Placental epithelial cell (primary cell): Measurements from ENCODE around the gene ZNF835. TPM values are rescaled to one million over a fixed set of nuclear protein-coding genes. Genes with fewer than 3 reads are reported as not detected.

Source experiments
- total RNA-seq: library from RNA; depleted of rRNA; stranded (reverse); fragments of >200 nt; gene quantifications from 2 replicates; pipeline ENCODE4 v1.2.3, GENCODE V29; 2012

Gene ZNF835
- total RNA-seq, result 0.39 TPM in 1 of 2 replicates, not detected in the other

GRCh38 chr19:56671613-56671994, at the start of gene ZNF835:
Gene ZNF835 (minus strand): TSS chr19:56671757. CDS start chr19:56665198, 6,559 bp downstream.

DNA sequence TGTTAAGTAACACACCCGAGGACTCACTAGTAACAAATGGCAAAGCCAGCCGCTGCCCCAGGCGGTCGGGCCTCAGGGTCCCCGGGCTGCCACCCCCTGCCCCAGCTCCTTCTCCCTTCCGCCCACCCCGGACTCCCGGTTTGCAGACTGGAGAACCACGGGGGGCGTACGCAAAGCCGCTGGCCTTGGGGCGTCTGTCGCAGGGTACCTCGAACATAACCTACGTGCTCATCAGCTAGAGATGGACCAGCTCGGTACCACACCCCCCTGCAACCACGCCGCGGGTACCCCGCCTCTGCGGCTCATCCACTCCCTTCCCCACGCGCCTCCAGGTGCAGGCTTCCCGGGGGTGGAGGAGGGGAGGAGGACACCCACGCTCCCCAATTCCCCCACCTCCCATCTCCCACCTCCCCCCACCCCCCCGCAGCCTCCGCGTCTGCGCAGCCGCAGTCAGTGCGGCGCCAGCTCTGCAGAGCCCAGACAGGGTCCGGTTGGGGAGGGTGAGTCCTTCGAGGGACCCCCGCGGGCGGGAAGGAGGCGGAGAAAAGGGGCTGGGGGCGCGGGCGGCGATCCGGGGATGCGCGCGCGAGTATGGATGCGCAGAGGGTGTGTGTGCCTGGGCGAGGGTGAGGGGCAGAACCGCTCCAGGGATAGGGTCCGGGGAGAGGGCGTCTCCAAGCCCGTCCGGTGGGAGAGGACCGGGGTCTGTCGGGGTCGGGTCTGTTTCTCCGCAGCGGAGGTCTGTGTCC, 28.7 kb downstream of the ZNF835 start, which contains the start of gene SMIM17:
TSS of gene SMIM17 (plus strand) at position 449 of the 749 bp plus-strand sequence. CDS start 2,509 bp downstream, outside the sequence.

Other genes starting within 250 kb of the ZNF835 start
- 4.3 and 6.7 TPM in 2 replicates for gene ZNF667, start 194.4 kb downstream of the ZNF835 start, total RNA-seq
- gene ZNF471, start 163.9 kb downstream of the ZNF835 start, total RNA-seq, result 4.4 and 6.7 TPM in 2 replicates
- gene ZFP28, start 132.8 kb downstream of the ZNF835 start, total RNA-seq, result 5.5 and 9.4 TPM in 2 replicates
- gene ZNF470, start 104.3 kb downstream of the ZNF835 start, total RNA-seq, result 3.4 and 4.3 TPM in 2 replicates
- gene ZNF71, start 76.5 kb downstream of the ZNF835 start, total RNA-seq, result 9.2 and 9.8 TPM in 2 replicates
- not detected in 2 replicates for gene SMIM17, start 28.6 kb downstream of the ZNF835 start, total RNA-seq
- 11.6 and 16.5 TPM in 2 replicates for gene PEG3, start 169.0 kb upstream of the ZNF835 start, total RNA-seq
- under 0.01 TPM in 1 of 2 replicates, not detected in the other for gene ZIM2, start 169.0 kb upstream of the ZNF835 start, total RNA-seq